Testis (tissue), 2 donors: Measurements from ENCODE around the gene DYNC1LI1.

ENCODE experiments used
- POLR2A ChIP-seq: fragments of 450-650 bp; IDR thresholded peaks from one replicate; pipeline ENCODE4 v1.6.1; 2017; ENCODE audit warnings: antibody characterized with exemption, mild to moderate bottlenecking, moderate library complexity
- TF ChIP-seq, protein P1 (sequence below), 3 experiments: fragments of 450-650 bp in 2 of 3; fragments of 200-600 bp in 1 of 3; sonication (generic) in 1 of 3; IDR thresholded peaks; one replicate each; pipeline ENCODE4 v1.5.1; 2016 to 2019; ENCODE audit warnings: antibody characterized with exemption in 3 of 3, mild to moderate bottlenecking in 2 of 3, moderate library complexity in 1 of 3

DNA sequence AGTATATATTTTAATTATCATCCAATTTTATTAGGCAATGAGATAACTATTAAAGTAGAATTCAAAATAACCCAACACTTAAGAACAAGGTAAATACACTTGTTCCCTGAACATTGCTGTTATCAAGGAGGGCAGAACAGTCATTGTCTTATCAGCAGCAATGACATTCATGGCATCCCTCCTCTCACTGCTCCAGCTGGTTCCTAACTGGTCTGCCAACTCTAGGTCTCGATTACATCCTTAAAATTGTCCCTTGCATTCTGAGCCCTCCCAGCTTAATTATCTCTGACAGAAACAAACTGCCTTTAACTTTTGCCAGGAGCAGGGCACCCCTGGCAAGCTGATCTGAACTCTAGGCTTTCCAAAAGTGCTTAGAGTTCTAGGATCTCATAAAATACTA lies 14.0 kb upstream of the DYNC1LI1 start:
- TF ChIP-seq, protein P1, sequence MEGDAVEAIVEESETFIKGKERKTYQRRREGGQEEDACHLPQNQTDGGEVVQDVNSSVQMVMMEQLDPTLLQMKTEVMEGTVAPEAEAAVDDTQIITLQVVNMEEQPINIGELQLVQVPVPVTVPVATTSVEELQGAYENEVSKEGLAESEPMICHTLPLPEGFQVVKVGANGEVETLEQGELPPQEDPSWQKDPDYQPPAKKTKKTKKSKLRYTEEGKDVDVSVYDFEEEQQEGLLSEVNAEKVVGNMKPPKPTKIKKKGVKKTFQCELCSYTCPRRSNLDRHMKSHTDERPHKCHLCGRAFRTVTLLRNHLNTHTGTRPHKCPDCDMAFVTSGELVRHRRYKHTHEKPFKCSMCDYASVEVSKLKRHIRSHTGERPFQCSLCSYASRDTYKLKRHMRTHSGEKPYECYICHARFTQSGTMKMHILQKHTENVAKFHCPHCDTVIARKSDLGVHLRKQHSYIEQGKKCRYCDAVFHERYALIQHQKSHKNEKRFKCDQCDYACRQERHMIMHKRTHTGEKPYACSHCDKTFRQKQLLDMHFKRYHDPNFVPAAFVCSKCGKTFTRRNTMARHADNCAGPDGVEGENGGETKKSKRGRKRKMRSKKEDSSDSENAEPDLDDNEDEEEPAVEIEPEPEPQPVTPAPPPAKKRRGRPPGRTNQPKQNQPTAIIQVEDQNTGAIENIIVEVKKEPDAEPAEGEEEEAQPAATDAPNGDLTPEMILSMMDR (IDR thresholded peaks at IDR 0.05), result no peak
- TF ChIP-seq POLR2A, result no peak
